SW480 (cell line): ENCODE results near the gene SCFD2.

ENCODE experiments used
- DNase-seq: peaks from one replicate; pipeline ENCODE4 v3.0.0-alpha.2; 2016; ENCODE audit warnings: low spot score

Gene SCFD2

GRCh38 chr4:52925531-52925968, 440.3 kb downstream of the SCFD2 start:
- DNase-seq: no peak

- no peak for DNase-seq
Observed at GRCh38 chr4:52919461-52919860, 446.4 kb downstream of the SCFD2 start.

- DNase-seq: no peak
Observed at GRCh38 chr4:52917817-52918216, 448.0 kb downstream of the SCFD2 start.

GRCh38 chr4:52915730-52916300, 450.0 kb downstream of the SCFD2 start:
- no peak for DNase-seq

GRCh38 chr4:52915191-52915590, 450.7 kb downstream of the SCFD2 start:
- no peak for DNase-seq

- DNase-seq: no peak
Observed at GRCh38 chr4:52914051-52914605, 451.7 kb downstream of the SCFD2 start.

GRCh38 chr4:52912608-52913007, 453.3 kb downstream of the SCFD2 start:
- no peak for DNase-seq

- DNase-seq: peak; percentile 52
Observed at GRCh38 chr4:52911684-52912294, 454.1 kb downstream of the SCFD2 start.

GRCh38 chr4:52910115-52910514, 455.7 kb downstream of the SCFD2 start:
- no peak for DNase-seq

GRCh38 chr4:52907510-52907909, 458.4 kb downstream of the SCFD2 start:
- no peak for DNase-seq

- no peak for DNase-seq
Observed at GRCh38 chr4:52904421-52904820, 461.4 kb downstream of the SCFD2 start.

GRCh38 chr4:52903273-52903672, 462.6 kb downstream of the SCFD2 start:
- no peak for DNase-seq

GRCh38 chr4:52894443-52894842, 471.4 kb downstream of the SCFD2 start:
- peak; percentile 45 for DNase-seq

GRCh38 chr4:52892880-52893279, 473.0 kb downstream of the SCFD2 start:
- no peak for DNase-seq

- DNase-seq: no peak
Observed at GRCh38 chr4:52891743-52892142, 474.1 kb downstream of the SCFD2 start.

- DNase-seq: no peak
Observed at GRCh38 chr4:52890521-52890791, 475.4 kb downstream of the SCFD2 start.

- DNase-seq: no peak
Observed at GRCh38 chr4:52889778-52890520, 475.9 kb downstream of the SCFD2 start.

GRCh38 chr4:52889354-52889753, 476.5 kb downstream of the SCFD2 start:
- DNase-seq: no peak

- DNase-seq: no peak
Observed at GRCh38 chr4:52884994-52885393, 480.9 kb downstream of the SCFD2 start.

GRCh38 chr4:52883707-52884669, 481.9 kb downstream of the SCFD2 start:
- DNase-seq: no peak

- DNase-seq: no peak
Observed at GRCh38 chr4:52883183-52883621, 482.7 kb downstream of the SCFD2 start.

- no peak for DNase-seq
Observed at GRCh38 chr4:52880994-52881393, 484.9 kb downstream of the SCFD2 start.
